ENCODE results near the gene RBM4.
A peak's percentile ranks its signal among the peaks of the same experiment; 100 is the strongest.

RBM4 gene

GRCh38 chr11:66663741-66664296 lies 25.3 kb downstream of the RBM4 start:
- no peak for DNase-seq

GRCh38 chr11:66665369-66665768 lies 26.9 kb downstream of the RBM4 start:
- no peak for DNase-seq

GRCh38 chr11:66670816-66671215 lies 32.3 kb downstream of the RBM4 start:
- no peak for DNase-seq

GRCh38 chr11:66674964-66675602 lies 36.6 kb downstream of the RBM4 start:
- no peak for DNase-seq

- no peak for DNase-seq
Observed at GRCh38 chr11:66676282-66676919, 37.9 kb downstream of the RBM4 start.

- no peak for DNase-seq
Observed at GRCh38 chr11:66676931-66677598, 38.6 kb downstream of the RBM4 start.

- peak; percentile 99 for DNase-seq
Observed at GRCh38 chr11:66677599-66678375, 39.3 kb downstream of the RBM4 start, which contains the start of gene RBM4B. RBM4B (minus strand) TSS chr11:66677887; CDS start chr11:66677079, 808 bp downstream.

- no peak for DNase-seq
Observed at GRCh38 chr11:66680966-66681645, 42.6 kb downstream of the RBM4 start.

GRCh38 chr11:66683877-66684276 lies 45.4 kb downstream of the RBM4 start:
- DNase-seq: no peak

GRCh38 chr11:66684635-66685034 lies 46.1 kb downstream of the RBM4 start:
- no peak for DNase-seq

- DNase-seq: no peak
Observed at GRCh38 chr11:66685276-66686099, 47.0 kb downstream of the RBM4 start.

- no peak for DNase-seq
Observed at GRCh38 chr11:66686100-66686785, 47.7 kb downstream of the RBM4 start.

GRCh38 chr11:66686801-66687750 lies 48.6 kb downstream of the RBM4 start:
- no peak for DNase-seq

- no peak for DNase-seq
Observed at GRCh38 chr11:66687831-66688281, 49.4 kb downstream of the RBM4 start.

GRCh38 chr11:66688561-66689534 lies 50.3 kb downstream of the RBM4 start:
- DNase-seq: no peak

- no peak for DNase-seq
Observed at GRCh38 chr11:66689661-66690590, 51.4 kb downstream of the RBM4 start.

All from right forelimb (tissue), 1 donor.